Activated T-cell treated with anti-CD3 and anti-CD28 coated beads for 24 hours (primary cell): ENCODE results near the gene NCAPH2.

ENCODE experiments used
- DNase-seq: peaks from one replicate; pipeline ENCODE4 v3.0.0-alpha.2; 2020; ENCODE audit warnings: low read depth

NCAPH2 gene

GRCh38 chr22:50548921-50549790 lies 41.1 kb downstream of the NCAPH2 start:
- DNase-seq: no peak

GRCh38 chr22:50550395-50550794 lies 42.4 kb downstream of the NCAPH2 start:
- DNase-seq: no peak

- no peak for DNase-seq
These were observed 43.2 kb downstream of the NCAPH2 start for GRCh38 chr22:50551160-50551752.

GRCh38 chr22:50553310-50553709 lies 45.3 kb downstream of the NCAPH2 start:
- DNase-seq: no peak

GRCh38 chr22:50556703-50557102 lies 48.7 kb downstream of the NCAPH2 start:
- no peak for DNase-seq

GRCh38 chr22:50560034-50560433 lies 52.0 kb downstream of the NCAPH2 start:
- DNase-seq: no peak

- no peak for DNase-seq
These were observed 53.7 kb downstream of the NCAPH2 start for GRCh38 chr22:50561401-50562358.

GRCh38 chr22:50562523-50563412 lies 54.7 kb downstream of the NCAPH2 start, which contains the start of gene SYCE3:
SYCE3 (minus strand) TSS chr22:50562919; CDS start chr22:50556405, 6,514 bp downstream.
- peak; percentile 96 for DNase-seq

- no peak for DNase-seq
These were observed 55.6 kb downstream of the NCAPH2 start for GRCh38 chr22:50563413-50564160.

GRCh38 chr22:50564289-50564688 lies 56.3 kb downstream of the NCAPH2 start:
- DNase-seq: no peak

- no peak for DNase-seq
These were observed 59.8 kb downstream of the NCAPH2 start for GRCh38 chr22:50567721-50568252.

- no peak for DNase-seq
These were observed 60.6 kb downstream of the NCAPH2 start for GRCh38 chr22:50568626-50569025.

- no peak for DNase-seq
These were observed 61.0 kb downstream of the NCAPH2 start for GRCh38 chr22:50569041-50569459.

GRCh38 chr22:50569896-50570535 lies 62.0 kb downstream of the NCAPH2 start:
- no peak for DNase-seq

- DNase-seq: no peak
These were observed 62.8 kb downstream of the NCAPH2 start for GRCh38 chr22:50570861-50571260.

- no peak for DNase-seq
These were observed 63.5 kb downstream of the NCAPH2 start for GRCh38 chr22:50571264-50572175.

- DNase-seq: no peak
These were observed 64.9 kb downstream of the NCAPH2 start for GRCh38 chr22:50572965-50573364.
